Measurements from ENCODE around the gene RNASEH1.

DNA sequence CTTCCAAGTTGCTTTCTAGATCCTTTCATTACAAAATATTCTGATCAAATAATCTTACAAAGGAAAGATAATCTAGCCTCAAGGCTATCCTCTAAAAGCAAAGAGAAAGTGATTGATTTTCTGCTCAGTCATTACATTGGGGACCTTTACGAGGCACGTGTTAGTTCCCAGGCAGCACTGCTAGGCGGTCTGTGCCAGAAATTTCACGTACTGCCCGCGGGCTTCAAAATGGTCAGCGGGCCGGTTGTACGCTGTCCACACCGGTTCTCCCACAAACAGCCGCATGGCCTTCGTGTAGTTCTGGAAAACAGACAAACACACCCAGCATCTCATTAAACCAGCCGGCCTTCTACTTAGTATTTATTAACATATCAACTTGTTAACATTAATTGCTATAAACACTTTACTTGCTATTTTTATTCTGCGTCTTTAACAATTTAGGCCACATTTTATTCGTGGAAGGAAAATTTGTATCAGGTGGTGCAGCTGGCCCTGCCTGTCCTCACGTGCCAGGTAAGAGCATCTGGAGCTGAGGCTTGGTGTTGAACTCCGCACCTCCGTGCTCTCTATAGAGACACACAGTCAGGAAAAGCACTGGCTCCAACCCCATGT, 59.2 kb downstream of the RNASEH1 start:
- TF ChIP-seq, protein P1, sequence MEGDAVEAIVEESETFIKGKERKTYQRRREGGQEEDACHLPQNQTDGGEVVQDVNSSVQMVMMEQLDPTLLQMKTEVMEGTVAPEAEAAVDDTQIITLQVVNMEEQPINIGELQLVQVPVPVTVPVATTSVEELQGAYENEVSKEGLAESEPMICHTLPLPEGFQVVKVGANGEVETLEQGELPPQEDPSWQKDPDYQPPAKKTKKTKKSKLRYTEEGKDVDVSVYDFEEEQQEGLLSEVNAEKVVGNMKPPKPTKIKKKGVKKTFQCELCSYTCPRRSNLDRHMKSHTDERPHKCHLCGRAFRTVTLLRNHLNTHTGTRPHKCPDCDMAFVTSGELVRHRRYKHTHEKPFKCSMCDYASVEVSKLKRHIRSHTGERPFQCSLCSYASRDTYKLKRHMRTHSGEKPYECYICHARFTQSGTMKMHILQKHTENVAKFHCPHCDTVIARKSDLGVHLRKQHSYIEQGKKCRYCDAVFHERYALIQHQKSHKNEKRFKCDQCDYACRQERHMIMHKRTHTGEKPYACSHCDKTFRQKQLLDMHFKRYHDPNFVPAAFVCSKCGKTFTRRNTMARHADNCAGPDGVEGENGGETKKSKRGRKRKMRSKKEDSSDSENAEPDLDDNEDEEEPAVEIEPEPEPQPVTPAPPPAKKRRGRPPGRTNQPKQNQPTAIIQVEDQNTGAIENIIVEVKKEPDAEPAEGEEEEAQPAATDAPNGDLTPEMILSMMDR (IDR thresholded peaks at IDR 0.05): no peak
- no peak for TF ChIP-seq EZH2 (IDR thresholded peaks at IDR 0.05)
